Testis (tissue), 2 donors: ENCODE measurements around the gene SLC9C1.

Experiments
- CTCF ChIP-seq, 3 experiments: fragments of 450-650 bp in 2 of 3; fragments of 200-600 bp in 1 of 3; sonication (generic) in 1 of 3; IDR thresholded peaks; one replicate each; pipeline ENCODE4 v1.5.1; 2016 to 2019; ENCODE audit warnings: antibody characterized with exemption in 3 of 3, mild to moderate bottlenecking in 2 of 3, moderate library complexity in 1 of 3
- POLR2A ChIP-seq: fragments of 450-650 bp; IDR thresholded peaks from one replicate; pipeline ENCODE4 v1.6.1; 2017; ENCODE audit warnings: antibody characterized with exemption, mild to moderate bottlenecking, moderate library complexity

GRCh38 chr3:112260563-112260962, 33.5 kb downstream of the SLC9C1 start:
- TF ChIP-seq POLR2A (no peak), CTCF (IDR thresholded peaks at IDR 0.05) (no peak)
